ENCODE measurements around the gene SSUH2. TPM values are rescaled to one million over a fixed set of nuclear protein-coding genes. Genes with fewer than 3 reads are reported as not detected.

SSUH2 gene
- total and polyA plus RNA-seq, 2 of the 13 experiments (the other 11 are each of a cell fraction or from before 2014, with no cell fraction given): 38.1 to 136 TPM

DNA sequence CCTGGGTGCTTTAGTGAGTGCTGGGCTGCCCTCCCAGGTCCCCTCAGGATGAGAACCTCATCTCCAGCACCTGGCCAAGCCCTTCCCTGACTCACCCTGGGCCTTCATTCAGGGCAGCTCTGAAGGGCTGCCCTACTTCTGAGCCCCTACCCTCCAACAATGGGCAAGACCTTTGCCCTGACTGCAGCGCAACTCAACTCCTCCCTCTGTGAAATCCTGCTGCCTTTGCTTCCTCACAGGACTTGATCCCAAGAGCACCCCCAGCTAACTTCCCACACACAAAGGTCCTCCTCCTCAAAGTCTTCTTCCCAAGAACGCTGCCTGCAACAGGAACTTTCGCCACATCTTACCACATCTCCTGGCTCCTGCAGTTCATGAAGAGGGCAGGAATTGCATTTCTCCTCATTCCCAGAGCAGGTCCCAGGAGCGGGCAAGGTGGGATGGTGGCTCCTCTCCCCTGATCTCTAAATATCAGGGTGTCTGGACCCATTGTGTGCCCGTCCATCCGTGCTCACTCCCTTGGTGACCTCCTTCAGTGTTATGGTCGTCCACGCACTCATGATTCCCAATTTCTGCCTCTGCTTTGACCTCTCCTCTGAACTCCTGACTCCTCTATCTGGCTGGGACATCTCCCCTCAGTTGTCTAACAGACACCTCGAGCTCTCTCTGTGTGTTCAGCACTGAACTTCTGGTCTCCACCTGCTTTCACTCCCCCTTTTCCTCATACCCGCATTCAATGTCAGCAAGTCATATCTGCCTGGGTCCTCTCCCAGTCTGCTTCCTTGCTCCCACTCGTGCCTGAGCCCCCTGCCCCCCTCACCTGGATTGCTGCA lies 4.5 kb upstream of the SSUH2 start (continued):
- TF ChIP-seq HOXA3 (CRISPR knock-in tag; IDR thresholded peaks at IDR 0.05) (no peak; the same call in 1 of the 2 replicates), HNF4A (CRISPR knock-in tag; IDR thresholded peaks at IDR 0.05) (peak; percentile 62), ZNF367 (CRISPR knock-in tag; IDR thresholded peaks at IDR 0.05; ENCODE audit: borderline replicate concordance) (no peak), PRPF4 (IDR thresholded peaks at IDR 0.05; ENCODE audit: low read depth, low read length, poor library complexity, severe bottlenecking) (no peak), KLF13 (CRISPR knock-in tag; IDR thresholded peaks at IDR 0.05) (no peak), RBM39 (IDR thresholded peaks at IDR 0.05; ENCODE audit: low read depth, low read length, poor library complexity, severe bottlenecking) (no peak), PPARG (CRISPR knock-in tag; conservative IDR thresholded peaks at IDR 0.05) (0 out of 2 replicates have a peak, but pooled peaks have one; percentile 23), DNMT3B (CRISPR knock-in tag; conservative IDR thresholded peaks at IDR 0.05) (no peak), RNF2 (conservative IDR thresholded peaks at IDR 0.05; ENCODE audit: low read depth) (no peak), TBX2 (CRISPR knock-in tag; IDR thresholded peaks at IDR 0.05; ENCODE audit: borderline replicate concordance) (0 out of 2 replicates have a peak, but pooled peaks have one; percentile 32), ZNF205 (CRISPR knock-in tag; IDR thresholded peaks at IDR 0.05) (0 out of 2 replicates have a peak, but pooled peaks have one; percentile 7), ZNF577 (CRISPR knock-in tag; IDR thresholded peaks at IDR 0.05; ENCODE audit: borderline replicate concordance, low read depth) (no peak), CEBPG (CRISPR knock-in tag; IDR thresholded peaks at IDR 0.05) (no peak), NR2F1 (CRISPR knock-in tag; IDR thresholded peaks at IDR 0.05) (0 out of 4 replicates have a peak, but pooled peaks of 1 of the 2 experiments have one; percentile 13), SPEN (CRISPR knock-in tag; IDR thresholded peaks at IDR 0.05; ENCODE audit: low read depth) (0 out of 2 replicates have a peak, but pooled peaks have one; percentile 49), AKAP8 (CRISPR knock-in tag; IDR thresholded peaks at IDR 0.05) (0 out of 2 replicates have a peak, but pooled peaks have one; percentile 41), ZNF274 (CRISPR knock-in tag; IDR thresholded peaks at IDR 0.05) (0 out of 2 replicates have a peak, but pooled peaks have one; percentile 21), SMAD1 (CRISPR knock-in tag; IDR thresholded peaks at IDR 0.05; ENCODE audit: borderline replicate concordance, low read depth) (peak; percentile 41; the same call in 1 of the 2 replicates)
- TF ChIP-seq, protein P1, sequence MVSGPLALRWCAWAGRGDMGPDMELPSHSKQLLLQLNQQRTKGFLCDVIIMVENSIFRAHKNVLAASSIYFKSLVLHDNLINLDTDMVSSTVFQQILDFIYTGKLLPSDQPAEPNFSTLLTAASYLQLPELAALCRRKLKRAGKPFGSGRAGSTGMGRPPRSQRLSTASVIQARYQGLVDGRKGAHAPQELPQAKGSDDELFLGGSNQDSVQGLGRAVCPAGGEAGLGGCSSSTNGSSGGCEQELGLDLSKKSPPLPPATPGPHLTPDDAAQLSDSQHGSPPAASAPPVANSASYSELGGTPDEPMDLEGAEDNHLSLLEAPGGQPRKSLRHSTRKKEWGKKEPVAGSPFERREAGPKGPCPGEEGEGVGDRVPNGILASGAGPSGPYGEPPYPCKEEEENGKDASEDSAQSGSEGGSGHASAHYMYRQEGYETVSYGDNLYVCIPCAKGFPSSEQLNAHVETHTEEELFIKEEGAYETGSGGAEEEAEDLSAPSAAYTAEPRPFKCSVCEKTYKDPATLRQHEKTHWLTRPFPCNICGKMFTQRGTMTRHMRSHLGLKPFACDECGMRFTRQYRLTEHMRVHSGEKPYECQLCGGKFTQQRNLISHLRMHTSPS (CRISPR knock-in tag; IDR thresholded peaks at IDR 0.05; ENCODE audit: low read depth): 0 out of 2 replicates have a peak, but pooled peaks have one; percentile 55
- TF ChIP-seq, protein P2, sequence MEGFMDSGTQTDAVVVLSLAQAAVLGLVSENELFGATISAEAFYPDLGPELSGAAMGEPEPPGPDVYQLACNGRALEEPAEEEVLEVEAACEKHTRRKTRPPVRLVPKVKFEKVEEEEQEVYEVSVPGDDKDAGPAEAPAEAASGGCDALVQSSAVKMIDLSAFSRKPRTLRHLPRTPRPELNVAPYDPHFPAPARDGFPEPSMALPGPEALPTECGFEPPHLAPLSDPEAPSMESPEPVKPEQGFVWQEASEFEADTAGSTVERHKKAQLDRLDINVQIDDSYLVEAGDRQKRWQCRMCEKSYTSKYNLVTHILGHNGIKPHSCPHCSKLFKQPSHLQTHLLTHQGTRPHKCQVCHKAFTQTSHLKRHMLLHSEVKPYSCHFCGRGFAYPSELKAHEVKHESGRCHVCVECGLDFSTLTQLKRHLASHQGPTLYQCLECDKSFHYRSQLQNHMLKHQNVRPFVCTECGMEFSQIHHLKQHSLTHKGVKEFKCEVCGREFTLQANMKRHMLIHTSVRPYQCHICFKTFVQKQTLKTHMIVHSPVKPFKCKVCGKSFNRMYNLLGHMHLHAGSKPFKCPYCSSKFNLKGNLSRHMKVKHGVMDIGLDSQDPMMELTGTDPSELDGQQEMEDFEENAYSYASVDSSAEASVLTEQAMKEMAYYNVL (CRISPR knock-in tag; IDR thresholded peaks at IDR 0.05; ENCODE audit: borderline replicate concordance): peak; percentile 21; the same call in 1 of the 2 replicates
- TF ChIP-seq, protein P3, sequence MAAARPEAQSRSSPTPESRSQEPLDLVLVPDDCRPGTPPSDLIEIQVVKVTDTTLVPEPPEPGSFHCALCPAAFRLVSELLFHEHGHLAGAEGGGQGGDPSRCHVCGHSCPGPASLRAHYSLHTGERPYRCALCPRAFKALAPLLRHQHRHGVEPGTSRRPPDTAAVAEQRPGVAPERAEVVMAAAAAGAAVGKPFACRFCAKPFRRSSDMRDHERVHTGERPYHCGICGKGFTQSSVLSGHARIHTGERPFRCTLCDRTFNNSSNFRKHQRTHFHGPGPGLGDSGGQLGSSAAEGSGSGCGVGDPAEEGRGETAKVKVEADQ (CRISPR knock-in tag; IDR thresholded peaks at IDR 0.05; ENCODE audit: borderline replicate concordance): peak; percentile 26; the same call in 1 of the 2 replicates

Measured in HepG2 (cell line).